Neural progenitor cell (in vitro differentiated cells): ENCODE results near the gene COX7A2L. TPM values are rescaled to one million over a fixed set of nuclear protein-coding genes. Genes with fewer than 3 reads are reported as not detected.

ENCODE experiments used
- DNase-seq: peaks from one replicate; pipeline ENCODE4 v3.0.0-alpha.2; 2016; ENCODE audit warnings: low spot score
- H2AFZ ChIP-seq: fragments of 200-600 bp; sonication (generic); replicated peaks from 2 replicates; pipeline ENCODE4 v1.6.1; 2016; ENCODE audit warnings: antibody characterized with exemption
- H3F3A ChIP-seq: fragments of 200-600 bp; sonication (generic); 2 replicates; pipeline ENCODE4 v1.6.1; 2016; ENCODE audit warnings: antibody characterized with exemption, low read depth
- H3K27ac ChIP-seq: fragments of 200-600 bp; sonication (generic); 2 replicates; pipeline ENCODE4 v1.5.1; 2016; ENCODE audit warnings: mild to moderate bottlenecking
- H3K27me3 ChIP-seq: fragments of 200-600 bp; sonication (generic); 2 replicates; pipeline ENCODE4 v1.6.1; 2016; ENCODE audit warnings: mild to moderate bottlenecking, moderate library complexity
- H3K36me3 ChIP-seq: fragments of 200-600 bp; sonication (generic); 2 replicates; pipeline ENCODE4 v1.5.1; 2016
- H3K4me1 ChIP-seq: fragments of 200-600 bp; sonication (generic); 2 replicates; pipeline ENCODE4 v1.6.1; 2016; ENCODE audit warnings: mixed run types
- H3K4me2 ChIP-seq: fragments of 200-600 bp; sonication (generic); 2 replicates; pipeline ENCODE4 v1.6.1; 2016
- H3K4me3 ChIP-seq: fragments of 200-600 bp; sonication (generic); 2 replicates; pipeline ENCODE4 v1.5.1; 2016
- H3K79me2 ChIP-seq: fragments of 200-600 bp; sonication (generic); 2 replicates; pipeline ENCODE4 v1.6.1; 2016; ENCODE audit warnings: low read depth
- H3K9ac ChIP-seq: fragments of 200-600 bp; sonication (generic); 2 replicates; pipeline ENCODE4 v1.6.1; 2016
- H3K9me3 ChIP-seq: fragments of 200-600 bp; sonication (generic); 2 replicates; pipeline ENCODE4 v1.5.1; 2016; ENCODE audit warnings: low read depth
- H4K20me1 ChIP-seq: fragments of 200-600 bp; sonication (generic); 2 replicates; pipeline ENCODE4 v1.6.1; 2016; ENCODE audit warnings: low read depth
- H3K27ac Mint-ChIP-seq: 3 replicates; pipeline ENCODE4 v1.8.0; 2021; ENCODE audit warnings: mixed read lengths
- H3K27me3 Mint-ChIP-seq: 2 replicates; pipeline ENCODE4 v1.8.0; 2022; ENCODE audit warnings: low read depth, mild to moderate bottlenecking, inconsistent platforms, moderate library complexity, mixed read lengths; ENCODE audit not compliant: insufficient read depth
- H3K36me3 Mint-ChIP-seq: 3 replicates; pipeline ENCODE4 v1.8.0; 2021; ENCODE audit warnings: mixed read lengths
- H3K4me1 Mint-ChIP-seq: 3 replicates; pipeline ENCODE4 v1.8.0; 2021; ENCODE audit warnings: mixed read lengths
- H3K4me3 Mint-ChIP-seq: 3 replicates; pipeline ENCODE4 v1.8.0; 2021; ENCODE audit warnings: mild to moderate bottlenecking, moderate library complexity, mixed read lengths
- H3K9me3 Mint-ChIP-seq: 3 replicates; pipeline ENCODE4 v1.8.0; 2020; ENCODE audit warnings: mixed read lengths
- CTCF ChIP-seq: fragments of 200-600 bp; sonication (generic); IDR thresholded peaks from 2 replicates; pipeline ENCODE4 v1.5.1; 2017; ENCODE audit warnings: antibody characterized with exemption, mild to moderate bottlenecking
- EZH2 ChIP-seq: fragments of 200-600 bp; sonication (generic); IDR thresholded peaks from 2 replicates; pipeline ENCODE4 v1.6.1; 2017; ENCODE audit warnings: antibody characterized with exemption, mild to moderate bottlenecking, moderate library complexity
- EZH2phosphoT487 ChIP-seq: fragments of 200-600 bp; sonication (generic); IDR thresholded peaks from 2 replicates; pipeline ENCODE4 v1.6.1; 2017; ENCODE audit warnings: antibody characterized with exemption
- total RNA-seq: library from RNA; depleted of rRNA; stranded (reverse); fragments of >200 nt; gene quantifications from 2 replicates; pipeline ENCODE4 v1.2.3, GENCODE V29; 2015; ENCODE audit warnings: low replicate concordance

The COX7A2L gene
- total RNA-seq, 1 donor from 2014 or later, result 292 TPM

DNA sequence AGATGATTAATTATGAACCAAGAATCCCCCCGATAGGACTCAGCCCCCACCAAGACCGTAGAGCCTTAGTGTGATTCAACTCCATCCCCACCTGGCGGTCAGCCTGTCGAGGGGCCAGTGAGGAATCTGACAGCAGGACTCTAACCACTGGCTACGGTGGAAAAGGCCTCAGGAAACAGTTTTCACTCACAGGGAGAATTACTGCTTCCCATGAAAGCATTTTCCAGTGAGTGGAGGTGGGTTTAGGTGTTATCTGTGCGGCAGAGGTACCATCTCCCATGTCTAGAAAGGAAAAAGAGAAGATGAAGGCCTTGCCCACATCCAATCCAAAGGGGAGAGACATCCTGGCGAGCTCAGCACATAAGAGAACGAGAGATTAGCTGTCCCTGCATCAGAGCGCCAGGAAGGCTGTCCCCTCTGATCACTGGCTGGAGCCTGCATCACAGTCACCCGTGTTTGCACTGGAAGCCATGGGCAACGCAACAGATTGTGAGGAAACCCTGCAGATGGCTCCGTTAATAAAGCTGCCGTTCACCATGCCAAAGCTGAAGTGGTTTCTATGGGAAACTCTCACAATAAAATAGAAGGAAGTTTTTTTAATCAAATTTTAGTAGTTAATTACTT is 22.3 kb downstream of the COX7A2L start:
- H4K20me1 ChIP-seq, result peaks cover 8% of the 10 kb centered on the region
- no peak overlapping the region for H3K4me3 Mint-ChIP-seq
- H3K27me3 ChIP-seq, result no peaks in the 10 kb centered on the region
- no peak overlapping the region for H3K27ac Mint-ChIP-seq
- H3K27ac ChIP-seq, result no peak overlapping the region
- no peak overlapping the region for H2AFZ ChIP-seq
- peaks cover 6% of the 10 kb centered on the region for H3F3A ChIP-seq
- no peaks in the 10 kb centered on the region for H3K9me3 ChIP-seq
- peaks cover 43% of the 10 kb centered on the region for H3K36me3 Mint-ChIP-seq
- no peaks in the 10 kb centered on the region for H3K36me3 ChIP-seq
- DNase-seq, result no peak
- TF ChIP-seq CTCF (no peak), EZH2 (no peak), EZH2phosphoT487 (no peak)
- peaks cover 2% of the 10 kb centered on the region for H3K9me3 Mint-ChIP-seq
- peaks cover 37% of the 10 kb centered on the region for H3K4me1 Mint-ChIP-seq
- H3K4me2 ChIP-seq, result no peak overlapping the region
- peaks cover 10% of the 10 kb centered on the region for H3K4me1 ChIP-seq
- no peaks in the 10 kb centered on the region for H3K79me2 ChIP-seq
- H3K4me3 ChIP-seq, result no peak overlapping the region
- H3K9ac ChIP-seq, result no peak overlapping the region
- peaks cover 10% of the 10 kb centered on the region for H3K27me3 Mint-ChIP-seq

GRCh38 chr2:42337846-42338566 is 23.0 kb downstream of the COX7A2L start:
- no peak overlapping the region for H3K27ac Mint-ChIP-seq
- TF ChIP-seq CTCF (no peak), EZH2phosphoT487 (no peak), EZH2 (no peak)
- H3K4me2 ChIP-seq, result no peak overlapping the region
- H3F3A ChIP-seq, result peaks cover 6% of the 10 kb centered on the region
- peaks cover 8% of the 10 kb centered on the region for H4K20me1 ChIP-seq
- H3K9me3 ChIP-seq, result no peaks in the 10 kb centered on the region
- no peak overlapping the region for H2AFZ ChIP-seq
- no peaks in the 10 kb centered on the region for H3K79me2 ChIP-seq
- H3K36me3 ChIP-seq, result no peaks in the 10 kb centered on the region
- H3K27ac ChIP-seq, result no peak overlapping the region
- peaks cover 10% of the 10 kb centered on the region for H3K27me3 Mint-ChIP-seq
- H3K9ac ChIP-seq, result no peak overlapping the region
- peaks cover 2% of the 10 kb centered on the region for H3K9me3 Mint-ChIP-seq
- H3K4me3 Mint-ChIP-seq, result no peak overlapping the region
- H3K27me3 ChIP-seq, result no peaks in the 10 kb centered on the region
- no peak overlapping the region for H3K4me3 ChIP-seq
- H3K36me3 Mint-ChIP-seq, result peaks cover 46% of the 10 kb centered on the region
- DNase-seq, result no peak
- peaks cover 33% of the 10 kb centered on the region for H3K4me1 Mint-ChIP-seq
- peaks cover 10% of the 10 kb centered on the region for H3K4me1 ChIP-seq

GRCh38 chr2:42337356-42337820 is 23.6 kb downstream of the COX7A2L start:
- H3K4me3 Mint-ChIP-seq, result no peak overlapping the region
- Histone ChIP-seq H3K79me2 (no peaks in the 10 kb centered on the region), H3F3A (peaks cover 6% of the 10 kb centered on the region), H3K4me1 (peaks cover 10% of the 10 kb centered on the region), H3K4me2 (no peak overlapping the region), H3K27ac (no peak overlapping the region), H2AFZ (no peak overlapping the region), H3K9ac (no peak overlapping the region), H4K20me1 (peaks cover 8% of the 10 kb centered on the region), H3K9me3 (no peaks in the 10 kb centered on the region), H3K4me3 (no peak overlapping the region), H3K27me3 (no peaks in the 10 kb centered on the region), H3K36me3 (no peaks in the 10 kb centered on the region)
- H3K27me3 Mint-ChIP-seq, result peaks cover 10% of the 10 kb centered on the region
- peaks cover 27% of the 10 kb centered on the region for H3K4me1 Mint-ChIP-seq
- H3K9me3 Mint-ChIP-seq, result peaks cover 2% of the 10 kb centered on the region
- H3K36me3 Mint-ChIP-seq, result peaks cover 49% of the 10 kb centered on the region
- no peak for DNase-seq
- TF ChIP-seq EZH2 (no peak), CTCF (peak; percentile 26)
- no peak overlapping the region for H3K27ac Mint-ChIP-seq
